ENCODE data around the gene HIPK2.

The HIPK2 gene

DNA sequence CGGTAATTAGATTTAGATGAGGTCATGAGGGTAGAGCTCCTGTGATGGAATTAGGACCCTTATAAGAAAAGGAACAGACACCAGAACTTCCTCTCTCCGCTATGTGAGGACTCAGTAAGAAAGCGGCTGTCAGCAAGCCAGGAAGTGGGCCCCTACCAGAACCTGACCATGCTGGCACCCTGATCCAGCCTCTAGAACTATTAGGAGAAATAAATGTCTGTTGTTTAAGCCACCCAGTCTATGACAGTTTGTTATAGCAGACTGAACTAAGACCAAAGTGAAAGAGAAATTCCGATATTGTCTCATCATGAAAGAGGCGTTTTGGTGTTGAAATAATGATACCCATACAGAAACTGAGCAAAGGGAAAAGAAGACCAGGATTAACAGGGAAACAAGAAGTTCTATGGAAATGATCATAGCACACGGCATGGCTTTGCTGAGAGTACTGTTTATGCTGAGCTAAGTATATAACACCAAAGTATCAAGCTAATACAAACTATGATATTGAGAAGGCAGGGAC, 245.1 kb downstream of the HIPK2 start:
- no peak overlapping the region for H3K4me3 ChIP-seq (ENCODE audit: low read depth, low read length)
- in situ Hi-C loops (cut with HindIII; ENCODE audit: low pct_ligation_motif_present, low sequenced_read_pairs) = no loop called here
- H3K36me3 ChIP-seq (replicated peaks) = no peaks in the 10 kb centered on the region
- no peak overlapping the region for H3K27ac ChIP-seq
- TF ChIP-seq, protein P1, sequence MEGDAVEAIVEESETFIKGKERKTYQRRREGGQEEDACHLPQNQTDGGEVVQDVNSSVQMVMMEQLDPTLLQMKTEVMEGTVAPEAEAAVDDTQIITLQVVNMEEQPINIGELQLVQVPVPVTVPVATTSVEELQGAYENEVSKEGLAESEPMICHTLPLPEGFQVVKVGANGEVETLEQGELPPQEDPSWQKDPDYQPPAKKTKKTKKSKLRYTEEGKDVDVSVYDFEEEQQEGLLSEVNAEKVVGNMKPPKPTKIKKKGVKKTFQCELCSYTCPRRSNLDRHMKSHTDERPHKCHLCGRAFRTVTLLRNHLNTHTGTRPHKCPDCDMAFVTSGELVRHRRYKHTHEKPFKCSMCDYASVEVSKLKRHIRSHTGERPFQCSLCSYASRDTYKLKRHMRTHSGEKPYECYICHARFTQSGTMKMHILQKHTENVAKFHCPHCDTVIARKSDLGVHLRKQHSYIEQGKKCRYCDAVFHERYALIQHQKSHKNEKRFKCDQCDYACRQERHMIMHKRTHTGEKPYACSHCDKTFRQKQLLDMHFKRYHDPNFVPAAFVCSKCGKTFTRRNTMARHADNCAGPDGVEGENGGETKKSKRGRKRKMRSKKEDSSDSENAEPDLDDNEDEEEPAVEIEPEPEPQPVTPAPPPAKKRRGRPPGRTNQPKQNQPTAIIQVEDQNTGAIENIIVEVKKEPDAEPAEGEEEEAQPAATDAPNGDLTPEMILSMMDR (IDR thresholded peaks at IDR 0.05; ENCODE audit: low read depth, low read length, missing control alignments) = no peak
- H3K27me3 ChIP-seq (replicated peaks) = peaks cover 3% of the 10 kb centered on the region
- no peak for DNase-seq

- Histone ChIP-seq H3K36me3 (replicated peaks) (no peaks in the 10 kb centered on the region), H3K27me3 (replicated peaks) (peaks cover 3% of the 10 kb centered on the region), H3K4me3 (ENCODE audit: low read depth, low read length) (no peak overlapping the region), H3K27ac (no peak overlapping the region)
- TF ChIP-seq, protein P1 (IDR thresholded peaks at IDR 0.05; ENCODE audit: low read depth, low read length, missing control alignments) = no peak
- DNase-seq = no peak
- in situ Hi-C loops (cut with HindIII; ENCODE audit: low pct_ligation_motif_present, low sequenced_read_pairs) = no loop called here
These were observed 246.7 kb downstream of the HIPK2 start for GRCh38 chr7:139531094-139531493.

- H3K27ac ChIP-seq = peak overlapping the region; percentile 38
- no peak overlapping the region for H3K4me3 ChIP-seq (ENCODE audit: low read depth, low read length)
- peaks cover 24% of the 10 kb centered on the region for H3K27me3 ChIP-seq (replicated peaks)
- in situ Hi-C loops (cut with HindIII; ENCODE audit: low pct_ligation_motif_present, low sequenced_read_pairs) = no loop called here
- DNase-seq = peak; percentile 86
- TF ChIP-seq, protein P1 (IDR thresholded peaks at IDR 0.05; ENCODE audit: low read depth, low read length, missing control alignments) = no peak
- H3K36me3 ChIP-seq (replicated peaks) = no peaks in the 10 kb centered on the region
These were observed 250.9 kb downstream of the HIPK2 start for GRCh38 chr7:139526578-139527544.

GRCh38 chr7:139525750-139526149, 252.0 kb downstream of the HIPK2 start:
- Histone ChIP-seq H3K36me3 (replicated peaks) (no peaks in the 10 kb centered on the region), H3K4me3 (ENCODE audit: low read depth, low read length) (no peak overlapping the region), H3K27ac (no peak overlapping the region), H3K27me3 (replicated peaks) (peaks cover 28% of the 10 kb centered on the region)
- in situ Hi-C loops (cut with HindIII; ENCODE audit: low pct_ligation_motif_present, low sequenced_read_pairs) = no loop called here
- DNase-seq = no peak
- TF ChIP-seq, protein P1 (IDR thresholded peaks at IDR 0.05; ENCODE audit: low read depth, low read length, missing control alignments) = no peak

- Histone ChIP-seq H3K4me3 (ENCODE audit: low read depth, low read length) (no peak overlapping the region), H3K27ac (no peak overlapping the region), H3K36me3 (replicated peaks) (no peaks in the 10 kb centered on the region), H3K27me3 (replicated peaks) (peaks cover 28% of the 10 kb centered on the region)
- no peak for DNase-seq
- TF ChIP-seq, protein P1 (IDR thresholded peaks at IDR 0.05; ENCODE audit: low read depth, low read length, missing control alignments) = no peak
- in situ Hi-C loops (cut with HindIII; ENCODE audit: low pct_ligation_motif_present, low sequenced_read_pairs) = no loop called here
These were observed 252.6 kb downstream of the HIPK2 start for GRCh38 chr7:139525239-139525638.
